GM19455 (cell line): ENCODE results near the gene PRRT4.

Experiments used
- ATAC-seq: cut with Tn5 transposase; IDR thresholded peaks from one replicate; pipeline ENCODE4 v1.9.1; 2021; ENCODE audit not compliant: unreplicated experiment

The PRRT4 gene

DNA sequence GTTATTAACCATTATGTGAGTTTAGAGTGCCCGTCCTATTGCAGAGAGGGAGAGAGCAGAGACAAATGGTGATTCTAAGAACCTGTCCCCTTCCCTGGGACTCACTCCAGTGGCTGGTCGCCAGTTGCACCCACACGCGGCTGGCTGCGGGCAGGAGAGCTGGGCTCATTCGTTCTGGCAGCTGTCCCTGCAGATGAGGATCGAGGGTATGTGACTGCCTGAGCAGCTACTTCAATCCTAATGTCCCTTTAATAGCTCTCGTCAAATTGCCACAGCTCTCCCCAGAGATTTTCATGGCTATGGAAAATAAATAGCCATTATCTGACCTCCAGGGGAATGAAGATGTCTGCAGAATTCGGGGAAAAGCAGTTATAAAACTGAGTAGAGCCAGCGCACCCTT, 59.4 kb downstream of the PRRT4 start:
- ATAC-seq: no peak
